ENCODE data around the gene PDGFD. TPM values are rescaled to one million over a fixed set of nuclear protein-coding genes. Genes with fewer than 3 reads are reported as not detected.

Gene PDGFD
- total and polyA plus RNA-seq, 2 donors (not counting 3 experiments of a cell fraction or from before 2014, with no cell fraction given): 6.3 to 13.1 TPM

DNA sequence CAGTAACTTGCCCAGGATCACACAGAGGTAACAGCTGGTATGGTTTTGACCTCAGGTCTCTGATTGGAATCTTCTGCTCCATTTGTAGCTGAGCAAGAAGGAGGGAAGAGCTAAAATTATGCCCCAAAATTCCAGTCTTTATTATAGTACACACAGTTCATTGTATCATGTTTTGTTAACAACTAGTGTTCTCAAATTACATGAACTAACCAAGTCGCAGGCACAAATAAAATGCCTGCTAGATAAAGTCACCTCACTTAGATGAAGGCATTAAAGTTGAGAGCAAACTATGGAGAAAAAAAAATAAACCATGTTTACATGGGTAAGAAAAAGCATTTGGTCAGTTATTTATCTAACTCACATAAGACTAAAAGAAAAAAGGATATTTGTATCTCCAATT is 58.8 kb downstream of the PDGFD start:
- H3K4me1 ChIP-seq (ENCODE audit: control insufficient read depth, extremely low read depth, insufficient read depth, low read length): no peaks in the 10 kb centered on the region
- FAIRE-seq (no peak), DNase-seq (ENCODE audit: low read depth, low spot score) (no peak)
- no peaks in the 10 kb centered on the region for H3K79me2 ChIP-seq (ENCODE audit: control insufficient read depth, insufficient read depth, low read length)
- no peak overlapping the region for H2AFZ ChIP-seq (ENCODE audit: low read depth, low read length)
- H3K9me1 ChIP-seq (replicated peaks; ENCODE audit: control insufficient read depth, extremely low read depth, insufficient read depth, low read length): no peaks in the 10 kb centered on the region
- POLR2A ChIA-PET: no interaction called here
- intact Hi-C loops (cut with micrococcal nuclease): no loop called here
- dilution Hi-C loops (cut with MboI; ENCODE audit: extremely low pct_ligation_motif_present, low sequenced_read_pairs): no loop called here
- H3K27me3 ChIP-seq (ENCODE audit: control insufficient read depth in 2 of 2, insufficient read depth in 2 of 2, low read length in 2 of 2): no peaks in the 10 kb centered on the region
- no peak overlapping the region for H3K4me3 ChIP-seq (replicated peaks in 1 of 3; ENCODE audit: insufficient read depth in 1 of 3, low read depth in 1 of 3, low read length in 3 of 3)
- H3K4me2 ChIP-seq (ENCODE audit: insufficient read depth, low read length): no peak overlapping the region
- no peaks in the 10 kb centered on the region for H3K9me3 ChIP-seq (replicated peaks; ENCODE audit: control insufficient read depth, insufficient read depth, low read length)
- no peak overlapping the region for H3K9ac ChIP-seq (replicated peaks; ENCODE audit: extremely low read depth, insufficient read depth, low read length)
- no peak overlapping the region for H3K27ac ChIP-seq (ENCODE audit: insufficient read depth, low read depth, low read length)
- no peaks in the 10 kb centered on the region for H3K36me3 ChIP-seq (ENCODE audit: control insufficient read depth in 2 of 2, extremely low read depth in 1 of 2, insufficient read depth in 2 of 2, low read length in 2 of 2)
- TF ChIP-seq FOS (IDR thresholded peaks at IDR 0.05; ENCODE audit: borderline replicate concordance, insufficient read depth, low read length): no peak
- no peak for TF ChIP-seq POLR2A (IDR thresholded peaks at IDR 0.05; ENCODE audit: low read depth, low read length)
- TF ChIP-seq GATA2 (IDR thresholded peaks at IDR 0.05; ENCODE audit: insufficient read depth, insufficient read length, low read depth, low read length): no peak
- TF ChIP-seq EZH2 (IDR thresholded peaks at IDR 0.05; ENCODE audit: borderline replicate concordance, low read depth, low read length, severe bottlenecking): no peak
- TF ChIP-seq CTCF (IDR thresholded peaks at IDR 0.05; ENCODE audit: extremely low read depth in 1 of 2, insufficient read depth in 1 of 2, low read depth in 1 of 2, low read length in 2 of 2): no peak
- no peak for TF ChIP-seq MAX (IDR thresholded peaks at IDR 0.05; ENCODE audit: insufficient read depth, insufficient read length)
- no peak for TF ChIP-seq JUN (IDR thresholded peaks at IDR 0.05; ENCODE audit: borderline replicate concordance, insufficient read depth, insufficient read length, low read depth)
- TF ChIP-seq MYC (IDR thresholded peaks at IDR 0.05; ENCODE audit: low read depth, low read length): no peak
- no peak for TF ChIP-seq POLR2AphosphoS5 (IDR thresholded peaks at IDR 0.05; ENCODE audit: insufficient read depth, low read depth, low read length)
- CTCF ChIA-PET: interaction anchor here (0.6 kb wide), 1 partner anchor 186 kb away, joined by 3 read pairs; no protein-coding TSS in a partner anchor
- H4K20me1 ChIP-seq (replicated peaks; ENCODE audit: control insufficient read depth, extremely low read depth, insufficient read depth, low read length): no peaks in the 10 kb centered on the region
- no TSS peak for BruUV-seq (replicated peaks)

Data from endothelial cell of umbilical vein (primary cell).